Jurkat, Clone E6-1 (cell line): ENCODE data around the gene RAB11FIP3.

Source experiments
- DNase-seq: peaks from one replicate; pipeline ENCODE4 v3.0.0-alpha.2; 2011; ENCODE audit warnings: low read depth, low spot score
- H3K4me3 ChIP-seq: 2 replicates; pipeline ENCODE4 v1.5.1; 2011; ENCODE audit warnings: mild to moderate bottlenecking, low read length, control low read depth, moderate library complexity

RAB11FIP3 gene

GRCh38 chr16:522320-523096 is 97.1 kb downstream of the RAB11FIP3 start:
- H3K4me3 ChIP-seq, result no peak overlapping the region
- no peak for DNase-seq

GRCh38 chr16:523097-523741 is 97.8 kb downstream of the RAB11FIP3 start:
- H3K4me3 ChIP-seq, result no peak overlapping the region
- no peak for DNase-seq

GRCh38 chr16:524274-525040 is 99.0 kb downstream of the RAB11FIP3 start:
- H3K4me3 ChIP-seq, result no peak overlapping the region
- DNase-seq, result no peak

- H3K4me3 ChIP-seq, result no peak overlapping the region
- DNase-seq, result no peak
Measured at GRCh38 chr16:525123-525519, 99.7 kb downstream of the RAB11FIP3 start.

- peak; percentile 16 for DNase-seq
- peak overlapping the region; percentile 79 for H3K4me3 ChIP-seq
Measured at GRCh38 chr16:525520-526180, 100.2 kb downstream of the RAB11FIP3 start.

- H3K4me3 ChIP-seq, result peak overlapping the region; percentile 79
- DNase-seq, result no peak
Measured at GRCh38 chr16:526181-527014, 100.9 kb downstream of the RAB11FIP3 start.

GRCh38 chr16:527015-527903 is 101.8 kb downstream of the RAB11FIP3 start, which contains the start of gene CAPN15:
Gene CAPN15 (plus strand): TSS chr16:527712. CDS start chr16:546839, 19,127 bp downstream.
- H3K4me3 ChIP-seq, result peak within 1 kb of the TSS; percentile 79
- DNase-seq, result peak; percentile 71

GRCh38 chr16:528111-529011 is 102.9 kb downstream of the RAB11FIP3 start:
- peak overlapping the region; percentile 67 for H3K4me3 ChIP-seq
- DNase-seq, result no peak

GRCh38 chr16:529012-529575 is 103.6 kb downstream of the RAB11FIP3 start:
- peak; percentile 33 for DNase-seq
- H3K4me3 ChIP-seq, result peak overlapping the region; percentile 67

- no peak for DNase-seq
- H3K4me3 ChIP-seq, result no peak overlapping the region
Measured at GRCh38 chr16:530111-530817, 104.8 kb downstream of the RAB11FIP3 start.

- DNase-seq, result no peak
Measured at GRCh38 chr16:531494-532125, 106.2 kb downstream of the RAB11FIP3 start.

GRCh38 chr16:533391-534123 is 108.1 kb downstream of the RAB11FIP3 start:
- no peak for DNase-seq
- H3K4me3 ChIP-seq, result no peak overlapping the region

More at GRCh38 chr16:531494-532125, 106.2 kb downstream of the RAB11FIP3 start:
- H3K4me3 ChIP-seq, result no peak overlapping the region

- no peak overlapping the region for H3K4me3 ChIP-seq
- DNase-seq, result no peak
Measured at GRCh38 chr16:534135-534534, 108.7 kb downstream of the RAB11FIP3 start.

GRCh38 chr16:534856-535445 is 109.5 kb downstream of the RAB11FIP3 start:
- H3K4me3 ChIP-seq, result no peak overlapping the region

More at GRCh38 chr16:534856-535445, 109.5 kb downstream of the RAB11FIP3 start:
- DNase-seq, result no peak
